H4 (cell line): ENCODE results near the gene POLA2. TPM values are rescaled to one million over a fixed set of nuclear protein-coding genes. Genes with fewer than 3 reads are reported as not detected.

Experiments
- DNase-seq: peaks from one replicate; pipeline ENCODE4 v3.0.0-alpha.2; 2015; ENCODE audit warnings: low spot score
- total RNA-seq: library from RNA; depleted of rRNA; stranded (reverse); fragments of >200 nt; shearing (Covaris generic); gene quantifications from 2 replicates; pipeline ENCODE4 v1.2.3, GENCODE V29; 2014; rRNA removed

POLA2 gene
- total RNA-seq, 1 experiment from 2014 or later = 40.9 TPM

- DNase-seq = no peak
Measured at GRCh38 chr11:65334696-65335295, 73.0 kb downstream of the POLA2 start.

- no peak for DNase-seq
Measured at GRCh38 chr11:65338676-65339075, 76.9 kb downstream of the POLA2 start.

GRCh38 chr11:65340226-65340625 is 78.5 kb downstream of the POLA2 start:
- no peak for DNase-seq

GRCh38 chr11:65341856-65342255 is 80.1 kb downstream of the POLA2 start:
- DNase-seq = no peak

Other genes starting within 250 kb of the POLA2 start
- 266 and 271 TPM in 2 replicates for gene ARL2, start 247.8 kb upstream of the POLA2 start, total RNA-seq
- gene SNX15, start 234.5 kb upstream of the POLA2 start, total RNA-seq = 6.3 and 8.5 TPM in 2 replicates
- 4.1 and 10.7 TPM in 2 replicates for gene SAC3D1, start 220.8 kb upstream of the POLA2 start, total RNA-seq
- not detected in 2 replicates for gene NAALADL1, start 203.4 kb upstream of the POLA2 start, total RNA-seq
- gene CDCA5, start 177.9 kb upstream of the POLA2 start, total RNA-seq = 28.7 and 30.5 TPM in 2 replicates
- 35.7 and 40.5 TPM in 2 replicates for gene ZFPL1, start 177.7 kb upstream of the POLA2 start, total RNA-seq
- 68.7 and 134 TPM in 2 replicates for gene VPS51, start 165.7 kb upstream of the POLA2 start, total RNA-seq
- 3.2 and 5.2 TPM in 2 replicates for gene TM7SF2, start 150.1 kb upstream of the POLA2 start, total RNA-seq
- gene ZNHIT2, start 144.3 kb upstream of the POLA2 start, total RNA-seq = 5.6 and 8.0 TPM in 2 replicates
- gene FAU, start 139.8 kb upstream of the POLA2 start, total RNA-seq = 322 and 327 TPM in 2 replicates
- gene MRPL49, start 139.6 kb upstream of the POLA2 start, total RNA-seq = 61.6 and 76.7 TPM in 2 replicates
- 6.4 and 18.0 TPM in 2 replicates for gene SYVN1, start 127.4 kb upstream of the POLA2 start, total RNA-seq
- not detected in 2 replicates for gene SPDYC, start 91.7 kb upstream of the POLA2 start, total RNA-seq
- gene CAPN1, start 80.0 kb upstream of the POLA2 start, total RNA-seq = 58.1 and 115 TPM in 2 replicates
- 1.9 and 2.5 TPM in 2 replicates for gene CDC42EP2, start 52.9 kb downstream of the POLA2 start, total RNA-seq
- 29.0 and 29.2 TPM in 2 replicates for gene DPF2, start 71.9 kb downstream of the POLA2 start, total RNA-seq
- 1.1 and 1.6 TPM in 2 replicates for gene TIGD3, start 92.8 kb downstream of the POLA2 start, total RNA-seq
- 0.10 and 0.91 TPM in 2 replicates for gene SLC25A45, start 120.7 kb downstream of the POLA2 start, total RNA-seq
- 16.3 and 37.3 TPM in 2 replicates for gene FRMD8, start 124.7 kb downstream of the POLA2 start, total RNA-seq
- gene NEAT1, start 160.8 kb downstream of the POLA2 start, total RNA-seq = 2.9 and 3.4 TPM in 2 replicates
- 168 and 177 TPM in 2 replicates for gene MALAT1, start 237.1 kb downstream of the POLA2 start, total RNA-seq